ENCODE measurements around the gene RAD18. TPM values are rescaled to one million over a fixed set of nuclear protein-coding genes. Genes with fewer than 3 reads are reported as not detected.

Gene RAD18
- polyA plus RNA-seq, 3 donors = 9.8 to 12.7 (median 11.6) TPM

DNA sequence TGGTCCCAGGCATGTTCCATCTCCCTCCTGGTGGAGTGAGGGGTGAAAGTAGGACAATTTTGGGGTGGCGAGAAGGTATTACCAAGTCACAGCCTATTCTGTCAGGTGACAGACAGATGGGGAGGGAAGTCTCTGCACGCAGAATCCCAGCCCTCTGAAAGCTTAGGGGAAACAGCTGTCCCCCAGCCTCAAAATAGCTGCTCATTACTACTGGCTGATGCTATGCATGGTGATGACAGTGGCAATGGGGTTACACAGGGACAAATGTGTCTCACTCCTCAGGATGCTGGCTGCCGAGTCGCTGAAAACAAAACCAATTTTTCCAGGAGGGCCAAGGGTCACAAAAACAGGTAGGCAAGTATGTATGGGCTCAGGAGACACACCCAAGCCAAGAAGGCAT is 125.0 kb downstream of the RAD18 start:
- DNase-seq = no peak

DNA sequence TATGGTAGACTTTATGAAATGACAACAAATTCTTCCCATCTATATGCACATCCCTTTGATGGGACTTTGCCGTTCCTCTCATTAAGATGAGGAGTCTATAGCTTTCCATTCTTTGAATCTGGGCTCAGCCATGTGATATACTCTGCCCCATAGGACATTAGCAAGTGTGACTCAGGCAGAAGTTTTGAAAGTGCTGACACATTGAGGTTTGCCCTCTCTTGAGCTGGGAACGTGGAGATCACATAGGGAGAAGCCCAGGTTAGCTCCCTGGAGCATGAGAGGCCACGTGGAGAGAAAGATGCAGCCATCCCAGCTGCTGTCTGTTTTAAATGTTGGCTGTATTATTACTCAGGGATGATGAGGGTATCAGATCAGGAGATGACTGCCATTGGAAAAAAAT is 126.1 kb downstream of the RAD18 start:
- no peak for DNase-seq

DNA sequence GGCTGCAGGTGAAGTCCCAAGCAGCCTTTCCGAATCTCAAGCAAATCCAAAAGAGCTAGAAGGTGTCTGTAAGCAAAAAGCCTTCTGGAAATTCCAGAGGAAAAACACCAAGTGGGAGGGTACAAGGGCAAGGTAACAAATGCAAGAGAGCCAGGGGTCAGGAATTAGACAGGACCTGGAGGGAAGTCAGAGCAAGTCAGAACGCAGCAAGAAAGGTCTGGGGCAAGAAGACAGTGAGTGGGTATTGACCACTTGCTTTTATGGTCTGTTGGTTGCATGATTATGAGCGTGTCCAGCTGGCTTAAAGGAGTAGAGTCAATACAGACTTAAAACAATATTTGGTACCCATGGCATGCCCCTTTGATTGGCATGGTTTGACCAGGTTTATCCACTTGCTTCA is 127.2 kb downstream of the RAD18 start:
- no peak for DNase-seq

DNA sequence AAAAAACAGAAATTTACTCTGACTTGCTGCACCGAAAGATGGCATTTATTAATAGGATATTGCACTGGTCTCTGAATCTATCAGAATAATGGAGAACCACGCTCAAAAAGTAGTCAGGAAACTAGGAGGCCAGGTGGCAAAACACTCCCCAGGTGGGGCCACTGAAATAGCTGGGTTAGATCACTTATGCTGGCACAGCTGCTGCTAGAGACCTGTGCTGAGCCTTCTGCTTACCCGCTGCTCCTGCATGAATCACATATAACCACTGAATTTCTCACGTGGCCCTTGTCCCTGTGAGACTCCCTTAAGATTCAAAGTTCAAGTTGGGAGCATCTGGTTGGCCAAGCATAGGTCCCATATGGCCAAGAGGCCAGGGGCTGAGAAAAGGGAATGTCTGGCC is 127.9 kb downstream of the RAD18 start:
- DNase-seq = no peak

DNA sequence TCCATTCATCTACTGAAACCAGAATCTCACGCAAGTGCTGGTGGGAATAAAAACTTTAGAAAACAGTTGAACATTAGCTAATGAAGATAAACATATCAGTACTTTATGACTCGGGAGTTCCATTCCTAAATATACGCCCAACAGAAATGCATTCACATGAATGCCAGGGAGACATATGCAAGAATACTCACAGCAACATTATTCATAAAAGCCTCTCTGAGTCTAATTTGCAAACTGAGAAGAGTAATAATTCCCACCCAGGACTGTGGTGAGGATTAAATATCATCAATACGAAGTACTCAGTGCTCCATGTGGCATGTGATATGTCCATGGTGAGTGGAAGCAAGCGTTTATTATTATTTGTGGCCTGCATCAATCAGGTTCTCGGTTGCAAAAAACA is 128.3 kb downstream of the RAD18 start:
- no peak for DNase-seq

DNA sequence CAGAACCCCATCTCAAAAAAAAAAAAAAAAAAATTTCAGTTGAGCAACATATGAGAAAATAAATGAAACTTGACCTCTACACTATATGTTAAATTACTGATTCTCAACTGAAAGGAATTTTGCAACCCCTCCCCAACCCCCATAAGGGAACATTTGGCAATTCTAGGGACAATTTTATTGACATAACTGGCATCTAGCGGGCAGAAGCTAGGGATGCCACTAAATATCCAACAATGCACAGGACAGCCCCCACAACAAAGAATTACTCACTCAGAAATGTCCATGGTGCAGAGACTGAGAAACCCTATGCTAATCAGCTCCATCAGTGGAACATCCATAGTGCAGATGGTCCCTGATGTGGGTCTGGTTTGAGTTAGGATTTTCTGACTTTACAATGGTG is 135.6 kb downstream of the RAD18 start:
- no peak for DNase-seq

Other genes starting within 250 kb of the RAD18 start
- gene CAV3, start 229.7 kb downstream of the RAD18 start, polyA plus RNA-seq (ENCODE audit: insufficient read length in 3 of 3) = under 1 TPM; 0.32 to 0.89 (median 0.57) TPM
- gene OXTR, start 193.9 kb downstream of the RAD18 start, polyA plus RNA-seq (ENCODE audit: insufficient read length in 3 of 3) = 1 to 10 TPM in 2 of 3 donors, under 1 TPM in 1; 0.93 to 1.9 (median 1.3) TPM